ENCODE measurements around the gene KRTAP13-3. TPM values are rescaled to one million over a fixed set of nuclear protein-coding genes. Genes with fewer than 3 reads are reported as not detected.

Gene KRTAP13-3
- not detected for total RNA-seq

- Histone ChIP-seq H3K27ac (no peak within 1 kb of the TSS), H3K27me3 (no peaks in the 10 kb centered on the region), H3K36me3 (no peaks in the 10 kb centered on the region), H3K4me1 (no peaks in the 10 kb centered on the region), H3K9me3 (no peaks in the 10 kb centered on the region), H3K4me3 (no peak within 1 kb of the TSS)
- TF ChIP-seq CTCF (IDR thresholded peaks at IDR 0.05): no peak
- TF ChIP-seq POLR2A (IDR thresholded peaks at IDR 0.05): no peak
- no peak for TF ChIP-seq POLR2AphosphoS5 (IDR thresholded peaks at IDR 0.05)
- intact Hi-C loops (cut with DNase I; ENCODE audit: low total_unique reads): no loop called here
- DNase-seq (ENCODE audit: low spot score in 2 of 2): no peak
Measured at GRCh38 chr21:30425826-30426225, at the start of gene KRTAP13-3. KRTAP13-3 (minus strand) TSS chr21:30425926; CDS start chr21:30425912, 14 bp downstream.

GRCh38 chr21:30468900-30469714, 43.4 kb upstream of the KRTAP13-3 start:
- H3K4me3 ChIP-seq: no peak overlapping the region
- H3K27ac ChIP-seq: no peak overlapping the region
- intact Hi-C loops (cut with DNase I; ENCODE audit: low total_unique reads): no loop called here
- no peaks in the 10 kb centered on the region for H3K9me3 ChIP-seq
- no peaks in the 10 kb centered on the region for H3K4me1 ChIP-seq
- H3K27me3 ChIP-seq: no peaks in the 10 kb centered on the region
- no peak for DNase-seq (ENCODE audit: low spot score in 2 of 2)
- TF ChIP-seq POLR2AphosphoS5 (IDR thresholded peaks at IDR 0.05): no peak
- no peak for TF ChIP-seq CTCF (IDR thresholded peaks at IDR 0.05)
- no peak for TF ChIP-seq POLR2A (IDR thresholded peaks at IDR 0.05)
- H3K36me3 ChIP-seq: no peaks in the 10 kb centered on the region

- DNase-seq (ENCODE audit: low spot score in 2 of 2): no peak
- Histone ChIP-seq H3K4me3 (no peak overlapping the region), H3K27ac (no peak overlapping the region), H3K36me3 (no peaks in the 10 kb centered on the region), H3K27me3 (no peaks in the 10 kb centered on the region), H3K9me3 (no peaks in the 10 kb centered on the region), H3K4me1 (no peaks in the 10 kb centered on the region)
- TF ChIP-seq POLR2AphosphoS5 (IDR thresholded peaks at IDR 0.05) (no peak), POLR2A (IDR thresholded peaks at IDR 0.05) (no peak), CTCF (IDR thresholded peaks at IDR 0.05) (peak in 1 of 3 donors; percentile 27)
- intact Hi-C loops (cut with DNase I; ENCODE audit: low total_unique reads): no loop called here
Measured at GRCh38 chr21:30463713-30464112, 38.0 kb upstream of the KRTAP13-3 start.

- intact Hi-C loops (cut with DNase I; ENCODE audit: low total_unique reads): no loop called here
- no peak for TF ChIP-seq CTCF (IDR thresholded peaks at IDR 0.05)
- no peak for TF ChIP-seq POLR2A (IDR thresholded peaks at IDR 0.05)
- no peak for TF ChIP-seq POLR2AphosphoS5 (IDR thresholded peaks at IDR 0.05)
- no peaks in the 10 kb centered on the region for H3K36me3 ChIP-seq
- H3K4me1 ChIP-seq: no peaks in the 10 kb centered on the region
- H3K9me3 ChIP-seq: no peaks in the 10 kb centered on the region
- H3K27ac ChIP-seq: no peak overlapping the region
- no peak overlapping the region for H3K4me3 ChIP-seq
- H3K27me3 ChIP-seq: no peaks in the 10 kb centered on the region
- no peak for DNase-seq (ENCODE audit: low spot score in 2 of 2)
Measured at GRCh38 chr21:30448514-30448913, 22.8 kb upstream of the KRTAP13-3 start.

GRCh38 chr21:30447056-30447455, 21.3 kb upstream of the KRTAP13-3 start:
- Histone ChIP-seq H3K27me3 (no peaks in the 10 kb centered on the region), H3K9me3 (no peaks in the 10 kb centered on the region), H3K4me3 (no peak overlapping the region), H3K36me3 (no peaks in the 10 kb centered on the region), H3K4me1 (no peaks in the 10 kb centered on the region), H3K27ac (no peak overlapping the region)
- no peak for TF ChIP-seq POLR2AphosphoS5 (IDR thresholded peaks at IDR 0.05)
- TF ChIP-seq CTCF (IDR thresholded peaks at IDR 0.05): no peak
- TF ChIP-seq POLR2A (IDR thresholded peaks at IDR 0.05): no peak
- no peak for DNase-seq (ENCODE audit: low spot score in 2 of 2)
- intact Hi-C loops (cut with DNase I; ENCODE audit: low total_unique reads): no loop called here

Data from breast epithelium (tissue), 4 donors.